G401.6 (cell line): ENCODE results near the gene SHH.
"Not testable (repeated sequence)": the region's sequence is repeated elsewhere in the genome, so short reads cannot be mapped to it uniquely, and the experiment has no call there.

Experiments
- FAIRE-seq: peaks from 2 replicates; lab custom pipeline; 2012; peaks lifted over from hg19 to GRCh38; lab: Jason Lieb, UNC

The SHH gene

GRCh38 chr7:155842496-155843265, 30.4 kb upstream of the SHH start:
- FAIRE-seq: no peak

- FAIRE-seq: no peak
These were observed 28.6 kb upstream of the SHH start for GRCh38 chr7:155840909-155841308.

- FAIRE-seq: no peak
These were observed 28.1 kb upstream of the SHH start for GRCh38 chr7:155840262-155840885.

- FAIRE-seq: no peak
These were observed 27.2 kb upstream of the SHH start for GRCh38 chr7:155839461-155839860.

- FAIRE-seq: not testable (repeated sequence)
These were observed 26.0 kb upstream of the SHH start for GRCh38 chr7:155838312-155838711.

- FAIRE-seq: no peak
These were observed 24.8 kb upstream of the SHH start for GRCh38 chr7:155837126-155837479.

- no peak for FAIRE-seq
These were observed 24.2 kb upstream of the SHH start for GRCh38 chr7:155836216-155837125.

- FAIRE-seq: no peak
These were observed 23.4 kb upstream of the SHH start for GRCh38 chr7:155835446-155836215.

GRCh38 chr7:155834486-155835048, 22.3 kb upstream of the SHH start:
- FAIRE-seq: no peak

- FAIRE-seq: no peak
These were observed 21.4 kb upstream of the SHH start for GRCh38 chr7:155833651-155834050.

- no peak for FAIRE-seq
These were observed 20.3 kb upstream of the SHH start for GRCh38 chr7:155832581-155832981.

GRCh38 chr7:155831807-155832524, 19.7 kb upstream of the SHH start:
- no peak for FAIRE-seq

GRCh38 chr7:155830961-155831806, 18.9 kb upstream of the SHH start:
- no peak for FAIRE-seq

- FAIRE-seq: no peak
These were observed 17.7 kb upstream of the SHH start for GRCh38 chr7:155829796-155830470.

- no peak for FAIRE-seq
These were observed 13.1 kb upstream of the SHH start for GRCh38 chr7:155825336-155825735.

GRCh38 chr7:155824227-155824886, 12.1 kb upstream of the SHH start:
- no peak for FAIRE-seq

- no peak for FAIRE-seq
These were observed 9.6 kb upstream of the SHH start for GRCh38 chr7:155821851-155822250.

GRCh38 chr7:155820788-155821187, 8.5 kb upstream of the SHH start:
- no peak for FAIRE-seq

GRCh38 chr7:155820246-155820645, 8.0 kb upstream of the SHH start:
- FAIRE-seq: no peak
